Sigmoid colon (tissue), 4 donors: ENCODE measurements around the gene EIF4A3.

ENCODE experiments used
- CTCF ChIP-seq, 4 experiments: fragments of 450-650 bp in 3 of 4; fragments of 200-600 bp in 1 of 4; IDR thresholded peaks; one replicate each; pipeline ENCODE4 v1.5.1; 2016 to 2019; ENCODE audit warnings: antibody characterized with exemption in 4 of 4, mild to moderate bottlenecking in 3 of 4, moderate library complexity in 2 of 4
- EP300 ChIP-seq, 4 donors: sonication (generic); formaldehyde crosslinking; IDR thresholded peaks; one replicate each; pipeline ENCODE4 v1.6.1; 2017; ENCODE audit warnings: antibody characterized with exemption in 4 of 4

- TF ChIP-seq CTCF (IDR thresholded peaks at IDR 0.05) (peak in 3 of 4 experiments; percentile 37 to 87 (median 47)), EP300 (IDR thresholded peaks at IDR 0.05) (peak in 1 of 4 donors; percentile 18)
Observed at GRCh38 chr17:80101011-80101945, 45.6 kb downstream of the EIF4A3 start, which contains the start of gene GAA.
